Prostate gland (tissue), 2 donors: ENCODE measurements around the gene MICAL3.

Experiments used
- POLR2A ChIP-seq: fragments of 450-650 bp; IDR thresholded peaks from one replicate; pipeline ENCODE4 v1.6.1; 2016; ENCODE audit warnings: antibody characterized with exemption, mild to moderate bottlenecking
- TF ChIP-seq, protein P1 (sequence below), 4 experiments: fragments of 200-600 bp in 2 of 4; fragments of 450-650 bp in 2 of 4; sonication (generic) in 2 of 4; IDR thresholded peaks; 1 replicate in 3 of 4; 2 replicates in 1 of 4; pipeline ENCODE4 v1.5.1; 2016 to 2019; ENCODE audit warnings: antibody characterized with exemption in 4 of 4, mild to moderate bottlenecking in 2 of 4, moderate library complexity in 2 of 4

DNA sequence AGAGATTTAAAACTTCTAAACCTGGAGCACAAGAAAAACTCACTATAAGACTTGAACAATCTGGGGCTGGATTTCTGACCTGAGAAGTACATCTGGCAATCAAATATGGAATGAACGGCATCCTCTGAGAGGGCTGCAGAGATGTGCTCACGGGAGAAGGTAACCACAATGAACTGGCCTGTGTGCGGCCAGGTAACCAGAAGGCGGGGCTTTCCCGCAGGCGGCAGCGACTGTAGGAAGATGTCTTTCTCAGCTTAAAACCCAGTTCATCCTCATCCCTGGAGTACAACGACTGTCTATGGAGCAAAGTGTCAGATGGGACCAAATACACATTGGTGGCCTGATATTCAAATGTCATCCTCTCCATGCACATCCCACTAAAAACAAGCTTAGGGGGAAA is 24.5 kb downstream of the MICAL3 start:
- TF ChIP-seq POLR2A, result no peak
- TF ChIP-seq, protein P1, sequence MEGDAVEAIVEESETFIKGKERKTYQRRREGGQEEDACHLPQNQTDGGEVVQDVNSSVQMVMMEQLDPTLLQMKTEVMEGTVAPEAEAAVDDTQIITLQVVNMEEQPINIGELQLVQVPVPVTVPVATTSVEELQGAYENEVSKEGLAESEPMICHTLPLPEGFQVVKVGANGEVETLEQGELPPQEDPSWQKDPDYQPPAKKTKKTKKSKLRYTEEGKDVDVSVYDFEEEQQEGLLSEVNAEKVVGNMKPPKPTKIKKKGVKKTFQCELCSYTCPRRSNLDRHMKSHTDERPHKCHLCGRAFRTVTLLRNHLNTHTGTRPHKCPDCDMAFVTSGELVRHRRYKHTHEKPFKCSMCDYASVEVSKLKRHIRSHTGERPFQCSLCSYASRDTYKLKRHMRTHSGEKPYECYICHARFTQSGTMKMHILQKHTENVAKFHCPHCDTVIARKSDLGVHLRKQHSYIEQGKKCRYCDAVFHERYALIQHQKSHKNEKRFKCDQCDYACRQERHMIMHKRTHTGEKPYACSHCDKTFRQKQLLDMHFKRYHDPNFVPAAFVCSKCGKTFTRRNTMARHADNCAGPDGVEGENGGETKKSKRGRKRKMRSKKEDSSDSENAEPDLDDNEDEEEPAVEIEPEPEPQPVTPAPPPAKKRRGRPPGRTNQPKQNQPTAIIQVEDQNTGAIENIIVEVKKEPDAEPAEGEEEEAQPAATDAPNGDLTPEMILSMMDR (IDR thresholded peaks at IDR 0.05), result no peak
